Uterus (tissue), 4 donors: Measurements from ENCODE around the gene GALNT9. TPM values are rescaled to one million over a fixed set of nuclear protein-coding genes. Genes with fewer than 3 reads are reported as not detected.

Experiments
- DNase-seq, 2 donors: peaks; one replicate each; pipeline ENCODE4 v3.0.0-alpha.2; 2019 to 2020
- H3K27ac ChIP-seq, 2 donors: fragments of 200-600 bp; sonication (generic); 1 replicate in 1 of 2; 2 replicates in 1 of 2; pipeline ENCODE4 v1.5.1; 2016 to 2018
- H3K27me3 ChIP-seq, 2 donors: fragments of 200-600 bp; sonication (generic); one replicate each; pipeline ENCODE4 v1.5.1; 2018 to 2019; ENCODE audit warnings: control low read depth in 1 of 2
- H3K36me3 ChIP-seq, 2 donors: fragments of 200-600 bp; sonication (generic); one replicate each; pipeline ENCODE4 v1.5.1; 2019; ENCODE audit warnings: control low read depth in 1 of 2
- H3K4me1 ChIP-seq, 2 donors: fragments of 200-600 bp; sonication (generic); one replicate each; pipeline ENCODE4 v1.5.1; 2018 to 2019; ENCODE audit warnings: control low read depth in 1 of 2
- H3K4me3 ChIP-seq, 2 donors: fragments of 200-600 bp; sonication (generic); 1 replicate in 1 of 2; 2 replicates in 1 of 2; pipeline ENCODE4 v1.5.1; 2018 to 2019; ENCODE audit warnings: mild to moderate bottlenecking in 1 of 2
- H3K9me3 ChIP-seq, 2 donors: fragments of 200-600 bp; sonication (generic); one replicate each; pipeline ENCODE4 v1.5.1; 2019; ENCODE audit warnings: control low read depth in 1 of 2
- CTCF ChIP-seq, 4 experiments: fragments of 200-600 bp in 2 of 4; fragments of 450-650 bp in 2 of 4; sonication (generic) in 2 of 4; IDR thresholded peaks; one replicate each; pipeline ENCODE4 v1.5.1; 2016 to 2019; ENCODE audit warnings: antibody characterized with exemption in 4 of 4, mild to moderate bottlenecking in 2 of 4, moderate library complexity in 1 of 4
- POLR2A ChIP-seq, 2 donors: fragments of 450-650 bp; IDR thresholded peaks; one replicate each; pipeline ENCODE4 v1.6.1; 2016; ENCODE audit warnings: antibody characterized with exemption in 2 of 2, mild to moderate bottlenecking in 1 of 2, moderate library complexity in 1 of 2
- intact Hi-C: fragments of 100-400 bp; cut with DNase I; formaldehyde crosslinking; loops from one replicate; pipeline ENCODE4 v1.15.1; 2023; ENCODE audit warnings: low total_unique reads
- total RNA-seq, 4 donors: library from RNA; depleted of rRNA in 3 of 4; stranded (reverse); fragments of >200 nt in 3 of 4; gene quantifications; one replicate each; pipeline versions ENCODE4 v1.1.0 to v1.2.4, GENCODE V29; 2014 to 2023
- donor health status: DM: yes; HTN: yes; CAD: no.

The GALNT9 gene
- total RNA-seq, 4 donors from 2014 or later: 1.5 to 4.3 TPM; not detected in 2

GRCh38 chr12:132176385-132176919 is 152.9 kb downstream of the GALNT9 start:
- intact Hi-C loops: no loop called here
- Histone ChIP-seq H3K27me3 (peaks cover 0 to 42% of the 10 kb centered on the region in 2 donors), H3K4me3 (no peak overlapping the region)

GRCh38 chr12:132175496-132176384 is 153.6 kb downstream of the GALNT9 start:
- Histone ChIP-seq H3K9me3 (no peaks in the 10 kb centered on the region), H3K4me3 (no peak overlapping the region), H3K27ac (no peak overlapping the region), H3K27me3 (peaks cover 0 to 45% of the 10 kb centered on the region in 2 donors), H3K36me3 (no peaks in the 10 kb centered on the region), H3K4me1 (no peaks in the 10 kb centered on the region)
- TF ChIP-seq CTCF (IDR thresholded peaks at IDR 0.05): no peak
- no peak for TF ChIP-seq POLR2A (IDR thresholded peaks at IDR 0.05)
- no peak for DNase-seq
- intact Hi-C loops: no loop called here

More at GRCh38 chr12:132176385-132176919, 152.9 kb downstream of the GALNT9 start:
- no peaks in the 10 kb centered on the region for H3K36me3 ChIP-seq
- no peaks in the 10 kb centered on the region for H3K9me3 ChIP-seq
- H3K4me1 ChIP-seq: no peaks in the 10 kb centered on the region
- no peak overlapping the region for H3K27ac ChIP-seq
- no peak for DNase-seq
- no peak for TF ChIP-seq CTCF (IDR thresholded peaks at IDR 0.05)
- TF ChIP-seq POLR2A (IDR thresholded peaks at IDR 0.05): no peak

- H3K36me3 ChIP-seq: no peaks in the 10 kb centered on the region
- H3K27ac ChIP-seq: no peak overlapping the region
- no peaks in the 10 kb centered on the region for H3K9me3 ChIP-seq
- H3K4me1 ChIP-seq: no peaks in the 10 kb centered on the region
- H3K4me3 ChIP-seq: no peak overlapping the region
- TF ChIP-seq CTCF (IDR thresholded peaks at IDR 0.05) (no peak), POLR2A (IDR thresholded peaks at IDR 0.05) (no peak)
- peaks cover 0 to 49% of the 10 kb centered on the region in 2 donors for H3K27me3 ChIP-seq
- no peak for DNase-seq
- intact Hi-C loops: no loop called here
Observed at GRCh38 chr12:132174839-132175490, 154.4 kb downstream of the GALNT9 start.

- H3K4me1 ChIP-seq: no peaks in the 10 kb centered on the region
- DNase-seq: no peak
- intact Hi-C loops: no loop called here
- TF ChIP-seq CTCF (IDR thresholded peaks at IDR 0.05): no peak
- no peak for TF ChIP-seq POLR2A (IDR thresholded peaks at IDR 0.05)
- H3K36me3 ChIP-seq: no peaks in the 10 kb centered on the region
- H3K4me3 ChIP-seq: no peak overlapping the region
- no peak overlapping the region for H3K27ac ChIP-seq
- no peaks in the 10 kb centered on the region for H3K9me3 ChIP-seq
- H3K27me3 ChIP-seq: peaks cover 0 to 50% of the 10 kb centered on the region in 2 donors
Observed at GRCh38 chr12:132174015-132174838, 155.2 kb downstream of the GALNT9 start.
